OCI-LY1 (cell line): ENCODE results near the gene GSKIP.

Experiments
- EZH2 ChIP-seq: fragments of 200-600 bp; sonication (generic), shearing (Covaris generic); IDR thresholded peaks from 2 replicates; pipeline ENCODE4 v1.8.0; 2017; ENCODE audit warnings: borderline replicate concordance, mixed run types, mild to moderate bottlenecking, antibody characterized with exemption, low read length, moderate library complexity, mixed read lengths
- TF ChIP-seq, protein P1 (sequence below): fragments of 200-600 bp; sonication (generic), shearing (Covaris generic); IDR thresholded peaks from 2 replicates; pipeline ENCODE4 v1.5.1; 2017; ENCODE audit warnings: mild to moderate bottlenecking, antibody characterized with exemption, low read length, moderate library complexity, mixed read lengths

GRCh38 chr14:96391293-96392118 is 28.2 kb downstream of the GSKIP start:
- no peak for TF ChIP-seq EZH2
- TF ChIP-seq, protein P1, sequence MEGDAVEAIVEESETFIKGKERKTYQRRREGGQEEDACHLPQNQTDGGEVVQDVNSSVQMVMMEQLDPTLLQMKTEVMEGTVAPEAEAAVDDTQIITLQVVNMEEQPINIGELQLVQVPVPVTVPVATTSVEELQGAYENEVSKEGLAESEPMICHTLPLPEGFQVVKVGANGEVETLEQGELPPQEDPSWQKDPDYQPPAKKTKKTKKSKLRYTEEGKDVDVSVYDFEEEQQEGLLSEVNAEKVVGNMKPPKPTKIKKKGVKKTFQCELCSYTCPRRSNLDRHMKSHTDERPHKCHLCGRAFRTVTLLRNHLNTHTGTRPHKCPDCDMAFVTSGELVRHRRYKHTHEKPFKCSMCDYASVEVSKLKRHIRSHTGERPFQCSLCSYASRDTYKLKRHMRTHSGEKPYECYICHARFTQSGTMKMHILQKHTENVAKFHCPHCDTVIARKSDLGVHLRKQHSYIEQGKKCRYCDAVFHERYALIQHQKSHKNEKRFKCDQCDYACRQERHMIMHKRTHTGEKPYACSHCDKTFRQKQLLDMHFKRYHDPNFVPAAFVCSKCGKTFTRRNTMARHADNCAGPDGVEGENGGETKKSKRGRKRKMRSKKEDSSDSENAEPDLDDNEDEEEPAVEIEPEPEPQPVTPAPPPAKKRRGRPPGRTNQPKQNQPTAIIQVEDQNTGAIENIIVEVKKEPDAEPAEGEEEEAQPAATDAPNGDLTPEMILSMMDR = no peak
